SW480 (cell line): ENCODE results near the gene MRPL21.
"Not testable (repeated sequence)": the region's sequence is repeated elsewhere in the genome, so short reads cannot be mapped to it uniquely, and the experiment has no call there.

Experiments used
- DNase-seq: peaks from one replicate; pipeline ENCODE4 v3.0.0-alpha.2; 2016; ENCODE audit warnings: low spot score

MRPL21 gene

GRCh38 chr11:68868221-68868835, 35.3 kb downstream of the MRPL21 start:
- DNase-seq: no peak

GRCh38 chr11:68867066-68867465, 36.6 kb downstream of the MRPL21 start:
- no peak for DNase-seq

- DNase-seq: no peak
Observed at GRCh38 chr11:68865241-68865640, 38.4 kb downstream of the MRPL21 start.

GRCh38 chr11:68863553-68864265, 39.9 kb downstream of the MRPL21 start:
- DNase-seq: no peak

- DNase-seq: no peak
Observed at GRCh38 chr11:68862421-68862820, 41.2 kb downstream of the MRPL21 start.

GRCh38 chr11:68859123-68859522, 44.5 kb downstream of the MRPL21 start:
- DNase-seq: no peak

- no peak for DNase-seq
Observed at GRCh38 chr11:68857037-68857586, 46.5 kb downstream of the MRPL21 start.

DNA sequence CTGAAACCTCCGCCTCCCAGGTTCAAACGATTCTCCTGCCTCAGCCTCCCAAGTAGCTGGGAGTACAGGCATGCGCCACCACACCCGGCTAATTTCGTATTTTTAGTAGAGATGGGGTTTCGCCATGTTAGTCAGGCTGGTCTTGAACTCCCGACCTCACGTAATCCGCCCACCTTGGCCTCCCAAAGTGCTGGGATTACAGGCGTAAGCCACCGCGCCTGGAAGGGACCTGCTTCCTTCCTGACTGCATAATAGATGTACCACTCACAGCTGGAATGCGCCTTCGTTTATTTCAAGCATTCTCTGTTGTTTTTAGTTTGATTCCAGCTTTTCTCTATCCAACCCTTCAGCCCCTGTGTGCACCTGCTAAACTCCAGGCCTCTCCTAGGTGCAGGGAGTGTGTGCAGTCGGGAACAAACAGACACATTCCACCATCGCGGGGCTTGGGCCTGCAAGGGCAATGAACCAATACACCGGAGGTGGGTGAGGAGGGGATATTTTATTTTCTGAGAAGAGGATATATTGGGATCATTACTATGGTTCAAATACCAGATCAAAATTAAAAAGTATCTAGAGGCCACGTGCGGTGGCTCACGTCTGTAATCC, 47.1 kb downstream of the MRPL21 start:
- not testable (repeated sequence) for DNase-seq

- DNase-seq: no peak
Observed at GRCh38 chr11:68855205-68855981, 48.2 kb downstream of the MRPL21 start.

GRCh38 chr11:68854273-68854958, 49.2 kb downstream of the MRPL21 start:
- no peak for DNase-seq

GRCh38 chr11:68852628-68853027, 51.0 kb downstream of the MRPL21 start:
- DNase-seq: no peak

DNA sequence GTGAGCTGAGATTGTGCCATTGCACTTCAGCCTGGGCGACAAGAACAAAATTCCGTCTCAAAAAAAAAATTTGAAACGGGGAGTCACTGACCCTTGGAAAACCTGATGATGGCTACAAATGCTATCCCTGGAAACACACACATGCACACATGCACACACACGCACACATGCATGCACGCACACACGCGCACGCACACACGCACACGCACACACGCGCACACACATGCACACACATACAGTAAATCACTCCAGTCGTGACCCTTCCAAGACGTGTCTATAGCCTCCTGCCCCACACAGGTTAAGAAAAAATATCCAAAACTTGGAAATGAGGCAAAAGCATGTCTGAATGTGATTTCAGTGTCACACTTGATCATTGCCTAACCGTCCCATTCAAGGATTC, 55.2 kb downstream of the MRPL21 start:
- no peak for DNase-seq

GRCh38 chr11:68847395-68847794, 56.2 kb downstream of the MRPL21 start:
- no peak for DNase-seq

GRCh38 chr11:68845351-68846002, 58.2 kb downstream of the MRPL21 start:
- DNase-seq: no peak

DNA sequence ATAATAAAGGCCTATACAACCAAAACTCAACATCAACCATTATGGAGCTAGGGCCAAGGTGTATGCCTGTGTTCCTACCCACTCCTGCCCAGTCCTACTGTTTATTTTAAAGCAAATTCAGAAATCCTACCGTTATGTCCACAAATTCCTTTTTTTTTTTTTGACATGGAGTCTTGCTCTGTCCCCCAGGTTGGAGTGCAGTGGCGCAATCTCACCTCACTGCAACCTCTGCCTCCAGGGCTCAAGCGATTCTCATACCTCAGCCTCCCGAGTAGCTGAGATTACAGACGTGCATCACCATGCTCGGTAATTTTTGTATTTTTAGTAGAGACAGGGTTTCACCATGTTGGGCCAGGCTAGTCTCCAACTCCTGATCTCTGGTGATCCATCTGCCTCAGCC, 58.8 kb downstream of the MRPL21 start:
- DNase-seq: no peak

- no peak for DNase-seq
Observed at GRCh38 chr11:68844376-68844775, 59.3 kb downstream of the MRPL21 start.

DNA sequence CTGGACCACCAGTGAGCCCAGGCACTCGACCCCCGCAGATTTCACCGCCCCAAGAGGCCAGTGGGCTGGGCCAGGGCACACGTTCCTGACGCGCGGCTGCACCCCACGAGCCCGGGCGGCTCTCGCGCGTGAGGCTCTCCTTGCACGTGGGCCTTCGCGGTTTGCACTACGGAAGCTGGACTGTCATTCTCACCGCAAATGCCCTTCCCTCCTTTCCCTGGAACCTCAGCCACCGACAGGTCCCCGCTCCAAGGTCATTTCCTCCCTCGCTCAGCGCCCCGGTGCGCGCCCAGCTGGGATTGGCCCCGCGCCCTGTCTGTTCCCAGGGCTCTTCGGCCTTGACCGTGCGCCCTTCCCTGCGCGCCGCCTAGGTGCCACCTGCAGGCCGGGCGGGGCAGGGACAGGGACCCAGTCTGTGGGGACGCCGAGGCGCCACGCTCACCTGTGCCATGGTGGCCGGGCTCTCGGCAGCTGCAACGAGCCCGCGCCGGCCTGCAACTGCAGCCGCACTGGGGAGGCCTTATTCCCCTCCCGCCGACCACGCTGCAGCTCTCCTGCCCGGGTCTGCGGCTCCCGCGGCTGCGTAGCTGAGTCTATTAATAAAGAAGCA, 59.8 kb downstream of the MRPL21 start:
- peak; percentile 93 for DNase-seq

DNA sequence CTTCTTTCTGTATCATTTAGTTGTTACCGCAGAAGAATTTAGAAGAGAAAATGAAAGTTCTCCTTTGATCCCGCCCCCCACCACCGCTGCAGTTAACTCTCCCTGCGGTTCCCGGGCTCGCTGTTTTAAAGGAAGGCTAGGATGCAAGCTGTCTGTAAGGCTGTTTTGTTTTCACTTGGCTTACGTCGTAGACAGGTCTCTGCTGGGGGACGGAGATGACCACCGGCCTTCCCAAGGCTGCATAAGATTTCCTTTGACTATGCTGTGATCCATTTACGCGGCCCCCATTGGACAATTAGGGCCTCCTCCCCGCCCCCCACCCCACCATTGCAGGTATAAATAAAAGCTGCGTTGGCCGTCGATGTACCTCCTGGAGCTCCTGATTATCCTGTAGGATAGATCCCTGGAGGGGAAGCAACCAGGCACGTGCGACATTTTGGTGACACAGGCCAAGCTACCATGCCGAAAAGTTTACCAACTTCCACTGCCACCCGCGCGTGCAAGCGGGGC, 60.5 kb downstream of the MRPL21 start:
- DNase-seq: peak; percentile 61

GRCh38 chr11:68842427-68843051, 61.1 kb downstream of the MRPL21 start:
- no peak for DNase-seq
